ENCODE measurements around the gene SMC5. TPM values are rescaled to one million over a fixed set of nuclear protein-coding genes. Genes with fewer than 3 reads are reported as not detected.

The SMC5 gene
- total RNA-seq, 1 donor from 2014 or later: 49.3 TPM

GRCh38 chr9:70297141-70297540 lies 38.4 kb downstream of the SMC5 start:
- H3K9me3 Mint-ChIP-seq: peaks cover 10% of the 10 kb centered on the region
- ATAC-seq (ENCODE audit: low read depth) (no peak), DNase-seq (no peak)
- ChIA-PET POLR2A (no interaction called here), CTCF (no interaction called here)
- no peaks in the 10 kb centered on the region for H3K4me1 Mint-ChIP-seq
- no peak overlapping the region for H3K4me3 Mint-ChIP-seq
- intact Hi-C loops (cut with micrococcal nuclease): no loop called here
- H3K36me3 Mint-ChIP-seq (ENCODE audit: low read depth): peaks cover 75% of the 10 kb centered on the region
- no peak for TF ChIP-seq CTCF (IDR thresholded peaks at IDR 0.05)
- H3K27ac Mint-ChIP-seq: no peak overlapping the region
- H3K27me3 Mint-ChIP-seq: no peaks in the 10 kb centered on the region

- no peak for ATAC-seq (ENCODE audit: low read depth)
- no peak for TF ChIP-seq CTCF (IDR thresholded peaks at IDR 0.05)
- Mint-ChIP-seq H3K27me3 (no peaks in the 10 kb centered on the region), H3K4me1 (no peaks in the 10 kb centered on the region), H3K4me3 (no peak overlapping the region), H3K9me3 (peaks cover 6% of the 10 kb centered on the region), H3K36me3 (ENCODE audit: low read depth) (peaks cover 71% of the 10 kb centered on the region), H3K27ac (no peak overlapping the region)
- intact Hi-C loops (cut with micrococcal nuclease): no loop called here
- ChIA-PET CTCF (no interaction called here), POLR2A (interaction anchor here (0.6 kb wide), 1 partner anchor 100 kb away, joined by 5 read pairs; no protein-coding TSS in a partner anchor)
- DNase-seq: no peak
Observed at GRCh38 chr9:70298245-70298771, 39.5 kb downstream of the SMC5 start.

GRCh38 chr9:70303268-70303667 lies 44.5 kb downstream of the SMC5 start:
- H3K27ac Mint-ChIP-seq: no peak overlapping the region
- no peaks in the 10 kb centered on the region for H3K27me3 Mint-ChIP-seq
- H3K4me3 Mint-ChIP-seq: no peak overlapping the region
- peaks cover 4% of the 10 kb centered on the region for H3K9me3 Mint-ChIP-seq
- DNase-seq (no peak), ATAC-seq (ENCODE audit: low read depth) (no peak)
- peaks cover 72% of the 10 kb centered on the region for H3K36me3 Mint-ChIP-seq (ENCODE audit: low read depth)
- H3K4me1 Mint-ChIP-seq: no peaks in the 10 kb centered on the region
- POLR2A ChIA-PET: no interaction called here
- CTCF ChIA-PET: no interaction called here
- intact Hi-C loops (cut with micrococcal nuclease): no loop called here
- TF ChIP-seq CTCF (IDR thresholded peaks at IDR 0.05): no peak

- Mint-ChIP-seq H3K4me1 (no peaks in the 10 kb centered on the region), H3K9me3 (peaks cover 4% of the 10 kb centered on the region), H3K27me3 (no peaks in the 10 kb centered on the region), H3K27ac (no peak overlapping the region), H3K4me3 (no peak overlapping the region), H3K36me3 (ENCODE audit: low read depth) (peaks cover 72% of the 10 kb centered on the region)
- CTCF ChIA-PET: no interaction called here
- TF ChIP-seq CTCF (IDR thresholded peaks at IDR 0.05): no peak
- no peak for DNase-seq
- POLR2A ChIA-PET: no interaction called here
- intact Hi-C loops (cut with micrococcal nuclease): no loop called here
- no peak for ATAC-seq (ENCODE audit: low read depth)
Observed at GRCh38 chr9:70304810-70305209, 46.0 kb downstream of the SMC5 start.

GRCh38 chr9:70315389-70315788 lies 56.6 kb downstream of the SMC5 start:
- Mint-ChIP-seq H3K9me3 (no peaks in the 10 kb centered on the region), H3K27me3 (no peaks in the 10 kb centered on the region), H3K4me1 (no peaks in the 10 kb centered on the region), H3K4me3 (no peak overlapping the region), H3K36me3 (ENCODE audit: low read depth) (peaks cover 61% of the 10 kb centered on the region), H3K27ac (no peak overlapping the region)
- ChIA-PET CTCF (no interaction called here), POLR2A (no interaction called here)
- DNase-seq (no peak), ATAC-seq (ENCODE audit: low read depth) (no peak)
- TF ChIP-seq CTCF (IDR thresholded peaks at IDR 0.05): no peak
- intact Hi-C loops (cut with micrococcal nuclease): no loop called here

Data from activated B cell treated with CpG ODN at 0.5 μM for 24 hours (primary cell).